Liver (tissue), 3 donors: ENCODE results near the gene CLDN3.

Experiments used
- CTCF ChIP-seq: fragments of 150-350 bp; IDR thresholded peaks from 2 replicates; pipeline ENCODE4 v1.5.1; 2017; ENCODE audit warnings: improper control_type of control experiment, low read depth, low read length; ENCODE audit not compliant: missing input control
- EGR1 ChIP-seq, 2 donors: IDR thresholded peaks; 2 replicates each; pipeline ENCODE4 v1.6.1; 2016 to 2018; ENCODE audit warnings: antibody characterized with exemption in 2 of 2, low read depth in 2 of 2
- FOXA1 ChIP-seq: IDR thresholded peaks from 2 replicates; pipeline ENCODE4 v1.6.1; 2016; ENCODE audit warnings: antibody characterized with exemption
- JUND ChIP-seq, 2 donors: IDR thresholded peaks; 2 replicates each; pipeline ENCODE4 v1.6.1; 2016; ENCODE audit warnings: antibody characterized with exemption in 2 of 2
- MAX ChIP-seq: IDR thresholded peaks from 2 replicates; pipeline ENCODE4 v1.6.1; 2016; ENCODE audit warnings: antibody characterized with exemption
- RAD21 ChIP-seq, 2 donors: IDR thresholded peaks; 2 replicates each; pipeline ENCODE4 v1.6.1; 2016; ENCODE audit warnings: antibody characterized with exemption in 2 of 2, mild to moderate bottlenecking in 2 of 2
- REST ChIP-seq: IDR thresholded peaks from 2 replicates; pipeline ENCODE4 v1.6.1; 2016; ENCODE audit warnings: antibody characterized with exemption, mild to moderate bottlenecking
- RXRA ChIP-seq, 2 donors: IDR thresholded peaks; 2 replicates each; pipeline ENCODE4 v1.6.1; 2017 to 2018; ENCODE audit warnings: antibody characterized with exemption in 2 of 2, mild to moderate bottlenecking in 1 of 2
- SP1 ChIP-seq: IDR thresholded peaks from 2 replicates; pipeline ENCODE4 v1.6.1; 2018; ENCODE audit warnings: antibody characterized with exemption, mild to moderate bottlenecking
- TAF1 ChIP-seq: conservative IDR thresholded peaks from 2 replicates; pipeline ENCODE4 v1.6.1; 2016; ENCODE audit warnings: antibody characterized with exemption, mild to moderate bottlenecking
- YY1 ChIP-seq: IDR thresholded peaks from 2 replicates; pipeline ENCODE4 v1.6.1; 2016; ENCODE audit warnings: antibody characterized with exemption, mild to moderate bottlenecking
- donor health status: healthy.
- donor health status: healthy.

- TF ChIP-seq CTCF (no peak), RXRA (IDR thresholded peaks at IDR 0.05) (no peak), EGR1 (IDR thresholded peaks at IDR 0.05; ENCODE audit: low read depth in 2 of 2) (no peak), JUND (IDR thresholded peaks at IDR 0.05) (no peak), REST (no peak), RAD21 (IDR thresholded peaks at IDR 0.05) (no peak), TAF1 (no peak), YY1 (no peak), SP1 (no peak), FOXA1 (no peak), MAX (no peak)
These were observed 16.5 kb upstream of the CLDN3 start for GRCh38 chr7:73786588-73786987.
